ENCODE measurements around the gene C9orf40.

DNA sequence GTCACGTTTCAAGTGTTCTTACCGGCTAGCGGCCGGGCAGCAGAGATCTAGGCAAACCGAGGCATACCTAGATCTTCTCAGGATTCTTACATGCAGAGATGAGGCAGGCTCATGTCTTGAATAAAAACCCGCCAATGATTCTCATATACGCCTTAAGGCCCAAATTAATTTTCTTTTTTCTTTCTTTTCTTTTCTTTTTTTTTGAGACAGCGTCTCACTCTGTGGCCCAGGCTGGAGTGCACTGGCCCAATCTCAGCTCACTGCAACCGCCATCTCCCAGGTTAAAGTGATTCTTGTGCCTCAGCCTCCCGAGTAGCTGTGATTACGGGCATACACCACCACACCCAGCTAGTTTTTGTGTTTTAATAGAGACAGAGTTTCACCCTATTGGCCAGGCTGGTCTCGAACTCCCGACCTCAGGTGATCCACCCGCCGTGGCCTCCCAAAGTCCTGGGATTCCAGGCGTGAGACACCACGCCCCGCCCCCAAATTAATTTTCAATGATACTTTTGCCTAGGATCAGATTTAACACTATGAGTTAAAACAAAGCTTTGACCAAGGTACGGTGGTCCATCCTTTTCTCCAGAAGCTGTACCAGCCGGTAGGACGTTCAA is 1.5 kb downstream of the C9orf40 start:
- TF ChIP-seq, protein P1, sequence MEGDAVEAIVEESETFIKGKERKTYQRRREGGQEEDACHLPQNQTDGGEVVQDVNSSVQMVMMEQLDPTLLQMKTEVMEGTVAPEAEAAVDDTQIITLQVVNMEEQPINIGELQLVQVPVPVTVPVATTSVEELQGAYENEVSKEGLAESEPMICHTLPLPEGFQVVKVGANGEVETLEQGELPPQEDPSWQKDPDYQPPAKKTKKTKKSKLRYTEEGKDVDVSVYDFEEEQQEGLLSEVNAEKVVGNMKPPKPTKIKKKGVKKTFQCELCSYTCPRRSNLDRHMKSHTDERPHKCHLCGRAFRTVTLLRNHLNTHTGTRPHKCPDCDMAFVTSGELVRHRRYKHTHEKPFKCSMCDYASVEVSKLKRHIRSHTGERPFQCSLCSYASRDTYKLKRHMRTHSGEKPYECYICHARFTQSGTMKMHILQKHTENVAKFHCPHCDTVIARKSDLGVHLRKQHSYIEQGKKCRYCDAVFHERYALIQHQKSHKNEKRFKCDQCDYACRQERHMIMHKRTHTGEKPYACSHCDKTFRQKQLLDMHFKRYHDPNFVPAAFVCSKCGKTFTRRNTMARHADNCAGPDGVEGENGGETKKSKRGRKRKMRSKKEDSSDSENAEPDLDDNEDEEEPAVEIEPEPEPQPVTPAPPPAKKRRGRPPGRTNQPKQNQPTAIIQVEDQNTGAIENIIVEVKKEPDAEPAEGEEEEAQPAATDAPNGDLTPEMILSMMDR (IDR thresholded peaks at IDR 0.05) = no peak
- TF ChIP-seq POLR2A (IDR thresholded peaks at IDR 0.05) = no peak

Data from esophagus squamous epithelium (tissue), 4 donors.